H4 (cell line): Measurements from ENCODE around the gene DCP1A. TPM values are rescaled to one million over a fixed set of nuclear protein-coding genes. Genes with fewer than 3 reads are reported as not detected.
"Not testable (repeated sequence)": the region's sequence is repeated elsewhere in the genome, so short reads cannot be mapped to it uniquely, and the experiment has no call there.

Experiments
- DNase-seq: peaks from one replicate; pipeline ENCODE4 v3.0.0-alpha.2; 2015; ENCODE audit warnings: low spot score
- total RNA-seq: library from RNA; depleted of rRNA; stranded (reverse); fragments of >200 nt; shearing (Covaris generic); gene quantifications from 2 replicates; pipeline ENCODE4 v1.2.3, GENCODE V29; 2014; rRNA removed

The DCP1A gene
- 6.5 and 10.9 TPM in 2 replicates for total RNA-seq

DNA sequence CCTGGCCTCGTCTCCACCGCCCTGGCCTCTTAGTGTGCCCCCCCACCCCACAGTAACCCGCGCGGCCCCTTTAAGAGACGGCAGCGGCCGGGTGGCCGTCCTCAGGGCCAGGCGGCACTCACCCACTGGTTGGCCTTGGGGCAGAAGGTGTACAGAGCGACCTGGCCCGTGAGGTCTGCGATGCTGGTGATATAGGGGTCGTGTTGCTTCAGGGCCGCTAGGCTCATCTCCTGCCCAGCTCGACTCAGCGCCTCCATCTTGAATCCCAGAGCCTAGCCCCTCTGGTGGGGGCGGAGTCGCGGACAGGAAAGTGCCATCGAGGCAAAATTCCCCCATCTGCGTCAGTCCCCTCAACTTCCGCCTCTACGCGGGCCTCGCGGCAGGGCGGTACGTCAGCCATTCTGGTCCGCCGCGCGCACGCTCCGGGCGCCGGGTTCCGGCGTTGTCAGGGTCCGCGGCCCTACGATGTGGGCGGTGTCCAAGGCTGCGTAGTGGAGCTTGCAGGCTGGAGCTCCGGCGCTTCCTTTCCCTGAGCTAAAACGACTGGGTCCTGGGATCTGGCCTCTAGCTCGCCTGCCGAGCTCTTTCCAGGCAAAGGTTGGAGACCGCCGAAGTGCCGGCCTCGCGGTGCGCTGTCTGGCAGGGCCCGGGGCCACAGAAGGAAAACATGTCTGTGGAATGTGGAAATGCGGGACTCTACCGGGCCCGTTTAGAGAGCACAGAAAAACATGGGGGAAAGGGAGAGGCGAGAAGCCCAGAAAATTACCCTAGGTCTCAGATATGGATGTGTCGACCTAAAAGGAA is at the start of gene DCP1A:
TSS of gene DCP1A (minus strand) at position 283 of the 804 bp plus-strand sequence. CDS start at position 257, 26 bp downstream.
- DNase-seq, result peak; percentile 89

DNA sequence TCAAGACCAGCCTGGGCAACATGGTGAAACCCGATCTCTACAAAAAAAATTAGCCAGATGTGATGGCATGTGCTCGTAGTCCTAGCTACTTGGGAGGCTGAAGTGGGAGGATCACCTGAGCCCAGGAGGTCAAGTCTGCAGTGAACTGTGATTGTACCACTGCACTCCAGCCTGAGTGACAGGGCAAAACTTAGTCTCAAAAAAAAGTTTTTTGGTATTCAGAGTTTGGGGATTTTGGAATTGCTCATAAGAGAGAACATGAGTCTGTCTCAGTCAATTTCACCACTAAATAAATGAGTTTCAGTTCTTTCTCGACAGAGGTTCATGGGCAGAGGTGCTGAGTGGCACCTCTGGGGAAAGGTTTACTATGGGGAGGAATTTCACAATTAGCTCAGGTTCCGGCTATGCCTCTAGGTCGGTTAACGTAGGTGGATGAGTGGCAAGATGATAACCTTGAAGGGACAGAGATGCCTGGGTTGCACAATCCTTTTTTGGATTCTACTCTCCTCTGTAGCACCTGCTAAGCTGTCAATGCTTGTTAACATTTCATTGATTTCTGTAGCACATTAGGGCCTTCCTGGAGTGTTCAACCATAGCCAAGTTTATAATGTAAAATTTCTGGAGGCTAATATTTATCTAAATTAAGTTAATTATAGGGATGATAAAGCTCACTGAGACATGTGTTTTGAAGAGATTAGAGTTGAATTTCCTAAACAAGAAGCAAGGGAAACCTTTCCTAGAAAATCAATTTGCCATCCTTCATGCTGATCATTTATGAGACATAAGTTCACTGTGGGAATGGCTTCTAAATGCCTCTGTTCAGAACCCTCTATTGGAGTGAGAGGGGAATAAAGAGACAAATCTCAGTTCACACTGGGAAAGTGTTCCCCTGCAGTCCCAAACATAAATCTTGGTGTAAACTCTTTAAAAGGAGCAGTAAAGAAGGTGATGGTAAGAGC is 37.4 kb upstream of the DCP1A start:
- DNase-seq, result no peak

- DNase-seq, result no peak
Observed at GRCh38 chr3:53382106-53382505, 34.8 kb upstream of the DCP1A start.

GRCh38 chr3:53380306-53380705 is 33.0 kb upstream of the DCP1A start:
- DNase-seq, result no peak

GRCh38 chr3:53379898-53380297 is 32.6 kb upstream of the DCP1A start:
- DNase-seq, result no peak

- no peak for DNase-seq
Observed at GRCh38 chr3:53377794-53378193, 30.5 kb upstream of the DCP1A start.

DNA sequence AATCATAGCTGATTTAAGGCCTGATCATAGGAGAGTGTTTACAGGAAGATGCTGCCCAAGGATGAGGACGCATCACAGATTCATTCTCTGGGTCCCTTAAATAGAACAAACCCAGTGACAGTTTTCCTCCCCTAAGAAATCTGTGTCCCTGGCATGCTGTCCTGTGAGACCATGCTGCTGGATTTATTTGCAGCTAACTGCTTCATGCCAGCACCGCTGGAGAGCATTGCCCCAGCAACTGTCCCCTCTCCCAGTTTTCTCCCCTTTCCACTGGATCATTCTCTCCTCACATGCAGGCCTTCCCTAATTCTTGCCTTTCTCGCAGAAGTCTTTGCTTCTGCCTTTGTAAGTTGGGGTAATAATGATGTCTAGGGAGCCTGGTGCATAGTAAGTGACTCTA is 29.3 kb upstream of the DCP1A start:
- DNase-seq, result no peak

DNA sequence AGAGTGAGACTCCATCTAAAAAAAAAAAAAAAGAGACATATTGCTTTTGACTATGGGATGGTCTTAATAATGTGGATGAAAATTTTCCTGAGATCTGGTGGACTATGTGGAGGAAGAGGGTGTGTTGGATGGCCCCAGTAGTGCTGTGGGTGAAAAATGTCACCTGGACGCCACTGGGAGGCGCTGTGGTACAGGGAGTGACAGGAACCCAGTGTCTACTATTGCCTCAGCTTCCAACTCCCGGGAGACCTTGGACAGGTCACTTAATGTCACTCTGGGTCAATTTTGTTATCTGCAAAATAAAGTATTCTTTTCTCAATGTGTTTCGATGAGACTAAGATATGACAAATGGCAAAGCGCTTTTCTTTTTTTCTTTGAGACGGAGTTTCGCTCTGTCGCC is 27.7 kb upstream of the DCP1A start:
- DNase-seq, result peak; percentile 45

GRCh38 chr3:53370719-53371118 is 23.4 kb upstream of the DCP1A start:
- not testable (repeated sequence) for DNase-seq

- no peak for DNase-seq
Observed at GRCh38 chr3:53361852-53362251, 14.5 kb upstream of the DCP1A start.

DNA sequence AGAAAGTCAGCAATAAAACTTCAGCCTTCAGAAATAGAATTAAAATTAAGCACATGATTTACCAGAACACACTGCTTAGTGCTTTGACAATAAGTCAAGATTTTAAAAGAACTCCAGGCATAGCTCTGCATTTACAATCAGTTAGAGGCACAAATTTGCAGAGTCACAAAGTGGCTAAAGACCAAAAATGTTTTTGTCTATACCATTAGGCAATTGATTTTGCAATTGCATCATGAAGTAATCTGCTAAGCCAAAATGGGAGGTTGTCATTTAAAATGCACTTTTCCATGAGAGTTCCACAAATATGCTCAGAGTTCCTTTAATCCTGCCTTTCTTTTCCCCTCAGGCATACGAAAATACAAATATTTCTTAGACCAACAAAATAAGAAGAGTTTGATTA is 10.1 kb upstream of the DCP1A start:
- no peak for DNase-seq

DNA sequence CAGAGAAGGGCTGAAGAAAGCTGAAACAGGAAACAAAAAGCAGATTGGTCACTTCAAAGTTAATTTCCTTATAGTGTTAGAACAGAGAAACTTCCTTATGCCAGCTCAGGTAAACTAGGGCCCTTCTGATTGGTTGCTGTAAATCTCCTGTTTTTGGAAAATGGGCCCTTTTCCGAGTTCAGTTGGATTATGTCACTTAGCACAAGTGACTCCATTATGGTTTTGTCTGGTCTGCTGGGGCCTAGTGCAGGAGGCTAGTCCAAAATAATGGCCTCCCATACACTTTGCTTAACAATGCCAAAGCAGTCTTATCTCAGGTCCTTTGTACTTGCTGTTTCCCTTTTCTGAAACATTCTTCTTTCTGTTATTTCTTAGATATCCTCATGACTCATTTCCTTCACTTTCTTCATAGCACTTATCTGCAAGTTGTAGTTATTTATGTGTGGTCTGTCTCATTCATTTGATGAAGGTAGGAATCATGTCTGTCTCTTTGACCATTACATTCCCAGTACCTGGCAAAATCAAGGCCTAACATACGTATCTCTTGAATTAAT is 7.7 kb upstream of the DCP1A start:
- no peak for DNase-seq

DNA sequence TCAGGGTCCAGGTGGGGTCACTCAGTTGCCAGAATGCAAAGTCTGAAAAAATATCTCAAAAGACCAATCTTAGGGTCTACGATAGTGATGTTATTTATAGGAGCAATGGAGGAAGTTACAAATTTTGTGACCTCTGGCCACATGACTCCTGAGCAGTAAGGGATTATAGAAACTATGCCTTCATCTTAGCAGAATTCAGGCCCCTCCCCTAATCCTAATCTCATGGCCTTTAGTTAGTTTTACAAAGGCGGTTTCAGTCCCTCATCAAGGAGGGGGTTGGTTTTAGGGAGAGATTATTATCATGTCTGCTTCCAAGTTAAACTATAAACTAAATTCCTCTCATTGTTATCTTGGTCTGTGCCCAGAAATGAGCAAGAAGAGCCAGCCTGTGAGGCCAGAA is 5.9 kb upstream of the DCP1A start:
- DNase-seq, result no peak

DNA sequence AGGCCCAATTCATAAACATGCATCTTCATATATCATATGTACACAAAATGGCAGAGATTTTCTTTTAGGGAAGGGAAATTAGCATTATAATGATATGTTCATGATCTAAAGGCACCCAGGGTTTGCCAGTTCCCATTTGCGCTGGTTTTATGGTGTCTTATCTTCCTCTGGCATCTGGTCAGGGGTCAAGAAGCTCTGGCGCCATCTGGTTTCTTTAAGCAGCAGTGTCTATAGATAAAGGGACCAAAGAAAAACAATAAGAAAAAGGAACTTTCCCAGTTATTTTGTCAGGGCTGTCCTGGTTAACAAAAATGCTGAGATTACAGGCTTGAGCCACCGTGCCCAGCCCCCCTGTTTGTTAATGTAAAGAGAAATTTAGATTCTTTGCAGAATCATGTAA is 3.3 kb upstream of the DCP1A start:
- DNase-seq, result peak; percentile 25

DNA sequence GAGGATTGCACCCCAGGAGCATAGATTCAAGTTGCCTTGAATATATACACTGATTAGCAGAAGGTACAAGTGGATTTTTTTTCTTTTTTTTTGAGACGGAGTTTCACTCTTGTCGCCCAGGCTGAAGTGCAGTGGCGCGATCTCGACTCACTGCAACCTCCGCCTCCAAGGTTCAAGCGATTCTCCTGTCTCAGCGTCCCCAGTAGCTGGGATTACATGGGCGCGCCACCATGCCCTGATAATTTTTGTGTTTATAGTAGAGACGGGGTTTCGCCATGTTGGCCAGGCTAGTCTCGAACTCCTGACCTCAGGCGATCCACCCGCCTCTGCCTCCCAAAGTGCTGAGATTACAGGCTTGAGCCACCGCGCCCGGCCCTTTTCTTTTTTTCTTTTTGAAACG is 775 bp upstream of the DCP1A start:
- not testable (repeated sequence) for DNase-seq

DNA sequence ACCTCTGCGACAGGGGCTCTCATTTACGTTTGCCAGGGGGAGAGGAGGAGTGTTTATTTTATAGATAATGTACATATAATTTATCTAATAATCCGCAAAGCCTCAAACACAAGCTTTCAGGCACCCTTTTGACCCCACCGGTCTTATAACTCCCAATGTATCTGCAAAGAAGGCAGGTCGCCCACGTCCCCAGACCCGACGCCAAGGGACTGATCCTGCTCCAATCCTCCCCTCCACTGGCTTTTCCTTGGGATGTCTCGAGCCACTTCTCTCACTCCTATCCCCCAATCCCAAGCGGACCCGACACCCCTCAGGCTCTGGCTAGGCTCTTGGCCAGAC is 452 bp downstream of the DCP1A start:
- no peak for DNase-seq

DNA sequence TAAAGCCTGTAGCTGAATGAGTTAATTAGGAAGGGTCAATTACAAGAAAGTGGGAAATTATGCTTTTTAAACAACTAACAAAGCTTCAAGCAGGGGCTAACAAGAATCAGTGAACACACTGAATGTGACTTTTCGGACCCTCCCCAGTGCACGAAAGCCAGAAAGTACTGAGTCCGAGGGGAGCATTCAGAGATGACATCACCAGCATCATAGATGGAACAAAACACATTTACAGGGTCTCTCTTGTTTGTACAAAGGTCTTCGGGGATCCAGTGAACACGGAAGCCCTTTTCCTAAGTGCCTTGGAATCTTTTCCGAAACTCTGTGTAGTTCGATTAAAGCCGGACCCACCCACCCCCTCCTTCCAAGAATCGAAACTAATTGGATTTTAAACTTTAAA is 829 bp downstream of the DCP1A start:
- DNase-seq, result no peak

- DNase-seq, result no peak
Observed at GRCh38 chr3:53342353-53342752, 5.0 kb downstream of the DCP1A start.

- no peak for DNase-seq
Observed at GRCh38 chr3:53337167-53337940, 10.0 kb downstream of the DCP1A start.

- no peak for DNase-seq
Observed at GRCh38 chr3:53334742-53335141, 12.6 kb downstream of the DCP1A start.

GRCh38 chr3:53331871-53332270 is 15.5 kb downstream of the DCP1A start:
- no peak for DNase-seq

GRCh38 chr3:53329897-53330296 is 17.4 kb downstream of the DCP1A start:
- DNase-seq, result no peak
